ENCODE data around the gene ZBTB2. TPM values are rescaled to one million over a fixed set of nuclear protein-coding genes. Genes with fewer than 3 reads are reported as not detected.

ZBTB2 gene
- total RNA-seq, 2 donors from 2014 or later = 5.6 to 6.0 TPM

GRCh38 chr6:151326116-151326825 lies 65.1 kb downstream of the ZBTB2 start:
- WGBS, 2 donors = 61% methylated on average over 8 of the region's 8 CpGs
- Histone ChIP-seq H3K4me1 (peaks cover 26% of the 10 kb centered on the region), H3K27ac (peak overlapping the region in 1 of 4 donors; percentile 12), H3K4me3 (no peak overlapping the region), H3K36me3 (replicated peaks in 1 of 2; ENCODE audit: insufficient read depth in 1 of 2, low read depth in 2 of 2) (no peaks in the 10 kb centered on the region), H3K9me3 (no peaks in the 10 kb centered on the region), H3K27me3 (no peaks in the 10 kb centered on the region)
- TF ChIP-seq POLR2A (IDR thresholded peaks at IDR 0.05) = no peak
- no peak for TF ChIP-seq CTCF (IDR thresholded peaks at IDR 0.05)
- no peak for ATAC-seq
- DNase-seq = no peak
- intact Hi-C loops (cut with DNase I) = no loop called here

GRCh38 chr6:151325075-151326050 lies 66.0 kb downstream of the ZBTB2 start:
- no peaks in the 10 kb centered on the region for H3K36me3 ChIP-seq (replicated peaks in 1 of 2; ENCODE audit: insufficient read depth in 1 of 2, low read depth in 2 of 2)
- peak overlapping the region; percentile 3 to 30 for H3K4me3 ChIP-seq
- intact Hi-C loops (cut with DNase I) = no loop called here
- H3K27ac ChIP-seq = peak overlapping the region in 2 of 4 donors; percentile 10 to 12
- peaks cover 26% of the 10 kb centered on the region for H3K4me1 ChIP-seq
- 4 to 5% methylated on average over 16 to 42 of the region's 46 CpGs for WGBS, 2 donors
- H3K9me3 ChIP-seq = no peaks in the 10 kb centered on the region
- DNase-seq (peak; percentile 50 to 69 (median 56)), ATAC-seq (peak; percentile 67)
- H3K27me3 ChIP-seq = no peaks in the 10 kb centered on the region
- TF ChIP-seq POLR2A (IDR thresholded peaks at IDR 0.05) (no peak), CTCF (IDR thresholded peaks at IDR 0.05) (no peak)

GRCh38 chr6:151324488-151324825 lies 66.9 kb downstream of the ZBTB2 start:
- no peaks in the 10 kb centered on the region for H3K27me3 ChIP-seq
- no peaks in the 10 kb centered on the region for H3K9me3 ChIP-seq
- intact Hi-C loops (cut with DNase I) = loop anchor here (5.0 kb wide), 1 partner anchor 312 kb away; no protein-coding TSS in a partner anchor
- H3K4me1 ChIP-seq = peaks cover 26% of the 10 kb centered on the region
- H3K36me3 ChIP-seq (replicated peaks in 1 of 2; ENCODE audit: insufficient read depth in 1 of 2, low read depth in 2 of 2) = no peaks in the 10 kb centered on the region
- DNase-seq (no peak), ATAC-seq (no peak)
- H3K27ac ChIP-seq = no peak overlapping the region
- TF ChIP-seq POLR2A (IDR thresholded peaks at IDR 0.05) = no peak
- peak in 1 of 7 experiments; percentile 1 for TF ChIP-seq CTCF (IDR thresholded peaks at IDR 0.05)
- H3K4me3 ChIP-seq = no peak overlapping the region
- WGBS, 2 donors = 26 to 27% methylated on average over 6 of the region's 6 CpGs

- no peak overlapping the region for H3K4me3 ChIP-seq
- H3K27ac ChIP-seq = no peak overlapping the region
- H3K36me3 ChIP-seq (replicated peaks in 1 of 2; ENCODE audit: insufficient read depth in 1 of 2, low read depth in 2 of 2) = no peaks in the 10 kb centered on the region
- WGBS, 2 donors = 11 to 17% methylated on average over 12 of the region's 12 CpGs
- H3K9me3 ChIP-seq = no peaks in the 10 kb centered on the region
- DNase-seq (peak; percentile 76 to 84 (median 79)), ATAC-seq (peak; percentile 87)
- no peaks in the 10 kb centered on the region for H3K27me3 ChIP-seq
- intact Hi-C loops (cut with DNase I) = loop anchor here (5.0 kb wide), 1 partner anchor 312 kb away; no protein-coding TSS in a partner anchor
- TF ChIP-seq POLR2A (IDR thresholded peaks at IDR 0.05) (no peak), CTCF (IDR thresholded peaks at IDR 0.05) (peak; percentile 89 to 99 (median 95))
- H3K4me1 ChIP-seq = peaks cover 26% of the 10 kb centered on the region
These were observed 67.4 kb downstream of the ZBTB2 start for GRCh38 chr6:151323791-151324487.

All from body of pancreas (tissue), 4 donors.